ENCODE measurements around the gene FBLN2. TPM values are rescaled to one million over a fixed set of nuclear protein-coding genes. Genes with fewer than 3 reads are reported as not detected.

FBLN2 gene
- total and polyA plus RNA-seq, 4 donors, result 1.3 to 9.1 (median 4.3) TPM

GRCh38 chr3:13666781-13667709 lies 118.1 kb downstream of the FBLN2 start:
- Histone ChIP-seq H3K9me3 (ENCODE audit: control insufficient read depth in 4 of 4, low read length in 3 of 4) (no peaks in the 10 kb centered on the region), H3K4me1 (ENCODE audit: control insufficient read depth in 4 of 4, insufficient read depth in 4 of 4, low read length in 3 of 4) (no peaks in the 10 kb centered on the region), H3K27ac (ENCODE audit: low read depth in 1 of 2, low read length in 2 of 2) (no peak overlapping the region), H3K9ac (ENCODE audit: low read depth in 1 of 2, low read length in 2 of 2) (no peak overlapping the region), H3K4me3 (ENCODE audit: low read depth in 1 of 3, low read length in 3 of 3) (no peak overlapping the region), H3K36me3 (ENCODE audit: control insufficient read depth in 4 of 4, insufficient read depth in 3 of 4, low read depth in 1 of 4, low read length in 3 of 4) (no peaks in the 10 kb centered on the region), H3K27me3 (ENCODE audit: control insufficient read depth in 4 of 4, insufficient read depth in 4 of 4, low read length in 3 of 4) (no peaks in the 10 kb centered on the region)
- no peak for DNase-seq (ENCODE audit: low spot score)
- no peak for TF ChIP-seq ATF3 (IDR thresholded peaks at IDR 0.05)
- TF ChIP-seq FOXA2 (IDR thresholded peaks at IDR 0.05), result no peak
- TF ChIP-seq, protein P1, sequence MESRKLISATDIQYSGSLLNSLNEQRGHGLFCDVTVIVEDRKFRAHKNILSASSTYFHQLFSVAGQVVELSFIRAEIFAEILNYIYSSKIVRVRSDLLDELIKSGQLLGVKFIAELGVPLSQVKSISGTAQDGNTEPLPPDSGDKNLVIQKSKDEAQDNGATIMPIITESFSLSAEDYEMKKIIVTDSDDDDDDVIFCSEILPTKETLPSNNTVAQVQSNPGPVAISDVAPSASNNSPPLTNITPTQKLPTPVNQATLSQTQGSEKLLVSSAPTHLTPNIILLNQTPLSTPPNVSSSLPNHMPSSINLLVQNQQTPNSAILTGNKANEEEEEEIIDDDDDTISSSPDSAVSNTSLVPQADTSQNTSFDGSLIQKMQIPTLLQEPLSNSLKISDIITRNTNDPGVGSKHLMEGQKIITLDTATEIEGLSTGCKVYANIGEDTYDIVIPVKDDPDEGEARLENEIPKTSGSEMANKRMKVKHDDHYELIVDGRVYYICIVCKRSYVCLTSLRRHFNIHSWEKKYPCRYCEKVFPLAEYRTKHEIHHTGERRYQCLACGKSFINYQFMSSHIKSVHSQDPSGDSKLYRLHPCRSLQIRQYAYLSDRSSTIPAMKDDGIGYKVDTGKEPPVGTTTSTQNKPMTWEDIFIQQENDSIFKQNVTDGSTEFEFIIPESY (IDR thresholded peaks at IDR 0.05), result no peak
- TF ChIP-seq HNF4A (conservative IDR thresholded peaks at IDR 0.05), result no peak
- TF ChIP-seq SP1 (IDR thresholded peaks at IDR 0.05), result no peak
- no peak for TF ChIP-seq RAD21 (IDR thresholded peaks at IDR 0.05)
- WGBS, result 70% methylated on average over 18 of the region's 18 CpGs

DNA sequence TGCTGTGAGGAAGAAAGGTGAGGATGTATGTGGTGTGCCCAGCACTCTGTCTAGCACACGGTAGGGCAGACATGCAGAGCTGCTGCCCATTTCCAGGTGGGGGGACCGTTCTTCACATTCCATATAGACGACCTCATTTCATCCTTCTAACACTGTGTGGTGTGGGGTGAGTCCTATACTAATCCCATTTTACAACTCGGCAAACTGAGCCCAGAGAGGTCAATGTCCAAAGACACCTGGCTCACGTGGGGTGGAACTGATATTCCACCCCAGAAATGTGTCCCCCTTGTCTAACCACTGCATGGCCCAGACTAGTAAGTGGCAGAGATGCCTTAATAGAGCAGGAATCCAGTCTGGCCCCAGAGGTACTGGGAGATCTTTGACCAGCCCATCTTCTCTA lies 119.2 kb downstream of the FBLN2 start:
- no peak overlapping the region for H3K27ac ChIP-seq (ENCODE audit: low read depth in 1 of 2, low read length in 2 of 2)
- 66% methylated on average over 5 of the region's 5 CpGs for WGBS
- H3K4me1 ChIP-seq (ENCODE audit: control insufficient read depth in 4 of 4, insufficient read depth in 4 of 4, low read length in 3 of 4), result no peaks in the 10 kb centered on the region
- TF ChIP-seq RAD21 (IDR thresholded peaks at IDR 0.05) (no peak), ATF3 (IDR thresholded peaks at IDR 0.05) (no peak), EGR1 (IDR thresholded peaks at IDR 0.05; ENCODE audit: low read depth in 2 of 2) (no peak), JUND (IDR thresholded peaks at IDR 0.05) (no peak), HNF4G (IDR thresholded peaks at IDR 0.05) (no peak), RXRA (IDR thresholded peaks at IDR 0.05) (no peak), NR2F2 (IDR thresholded peaks at IDR 0.05) (no peak)
- TF ChIP-seq, protein P1 (IDR thresholded peaks at IDR 0.05), result no peak
- TF ChIP-seq, protein P2, sequence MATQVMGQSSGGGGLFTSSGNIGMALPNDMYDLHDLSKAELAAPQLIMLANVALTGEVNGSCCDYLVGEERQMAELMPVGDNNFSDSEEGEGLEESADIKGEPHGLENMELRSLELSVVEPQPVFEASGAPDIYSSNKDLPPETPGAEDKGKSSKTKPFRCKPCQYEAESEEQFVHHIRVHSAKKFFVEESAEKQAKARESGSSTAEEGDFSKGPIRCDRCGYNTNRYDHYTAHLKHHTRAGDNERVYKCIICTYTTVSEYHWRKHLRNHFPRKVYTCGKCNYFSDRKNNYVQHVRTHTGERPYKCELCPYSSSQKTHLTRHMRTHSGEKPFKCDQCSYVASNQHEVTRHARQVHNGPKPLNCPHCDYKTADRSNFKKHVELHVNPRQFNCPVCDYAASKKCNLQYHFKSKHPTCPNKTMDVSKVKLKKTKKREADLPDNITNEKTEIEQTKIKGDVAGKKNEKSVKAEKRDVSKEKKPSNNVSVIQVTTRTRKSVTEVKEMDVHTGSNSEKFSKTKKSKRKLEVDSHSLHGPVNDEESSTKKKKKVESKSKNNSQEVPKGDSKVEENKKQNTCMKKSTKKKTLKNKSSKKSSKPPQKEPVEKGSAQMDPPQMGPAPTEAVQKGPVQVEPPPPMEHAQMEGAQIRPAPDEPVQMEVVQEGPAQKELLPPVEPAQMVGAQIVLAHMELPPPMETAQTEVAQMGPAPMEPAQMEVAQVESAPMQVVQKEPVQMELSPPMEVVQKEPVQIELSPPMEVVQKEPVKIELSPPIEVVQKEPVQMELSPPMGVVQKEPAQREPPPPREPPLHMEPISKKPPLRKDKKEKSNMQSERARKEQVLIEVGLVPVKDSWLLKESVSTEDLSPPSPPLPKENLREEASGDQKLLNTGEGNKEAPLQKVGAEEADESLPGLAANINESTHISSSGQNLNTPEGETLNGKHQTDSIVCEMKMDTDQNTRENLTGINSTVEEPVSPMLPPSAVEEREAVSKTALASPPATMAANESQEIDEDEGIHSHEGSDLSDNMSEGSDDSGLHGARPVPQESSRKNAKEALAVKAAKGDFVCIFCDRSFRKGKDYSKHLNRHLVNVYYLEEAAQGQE (IDR thresholded peaks at IDR 0.05), result no peak
- no peak overlapping the region for H3K4me3 ChIP-seq (ENCODE audit: low read depth in 1 of 3, low read length in 3 of 3)
- DNase-seq (ENCODE audit: low spot score), result no peak
- no peak overlapping the region for H3K9ac ChIP-seq (ENCODE audit: low read depth in 1 of 2, low read length in 2 of 2)
- H3K9me3 ChIP-seq (ENCODE audit: control insufficient read depth in 4 of 4, low read length in 3 of 4), result no peaks in the 10 kb centered on the region
- no peaks in the 10 kb centered on the region for H3K27me3 ChIP-seq (ENCODE audit: control insufficient read depth in 4 of 4, insufficient read depth in 4 of 4, low read length in 3 of 4)
- H3K36me3 ChIP-seq (ENCODE audit: control insufficient read depth in 4 of 4, insufficient read depth in 3 of 4, low read depth in 1 of 4, low read length in 3 of 4), result no peaks in the 10 kb centered on the region
